ENCODE data around the gene KPTN. TPM values are rescaled to one million over a fixed set of nuclear protein-coding genes. Genes with fewer than 3 reads are reported as not detected.

Gene KPTN
- total and polyA plus RNA-seq, 2 donors (not counting 1 experiment from before 2014, with no cell fraction given), result 8.1 to 11.4 TPM

DNA sequence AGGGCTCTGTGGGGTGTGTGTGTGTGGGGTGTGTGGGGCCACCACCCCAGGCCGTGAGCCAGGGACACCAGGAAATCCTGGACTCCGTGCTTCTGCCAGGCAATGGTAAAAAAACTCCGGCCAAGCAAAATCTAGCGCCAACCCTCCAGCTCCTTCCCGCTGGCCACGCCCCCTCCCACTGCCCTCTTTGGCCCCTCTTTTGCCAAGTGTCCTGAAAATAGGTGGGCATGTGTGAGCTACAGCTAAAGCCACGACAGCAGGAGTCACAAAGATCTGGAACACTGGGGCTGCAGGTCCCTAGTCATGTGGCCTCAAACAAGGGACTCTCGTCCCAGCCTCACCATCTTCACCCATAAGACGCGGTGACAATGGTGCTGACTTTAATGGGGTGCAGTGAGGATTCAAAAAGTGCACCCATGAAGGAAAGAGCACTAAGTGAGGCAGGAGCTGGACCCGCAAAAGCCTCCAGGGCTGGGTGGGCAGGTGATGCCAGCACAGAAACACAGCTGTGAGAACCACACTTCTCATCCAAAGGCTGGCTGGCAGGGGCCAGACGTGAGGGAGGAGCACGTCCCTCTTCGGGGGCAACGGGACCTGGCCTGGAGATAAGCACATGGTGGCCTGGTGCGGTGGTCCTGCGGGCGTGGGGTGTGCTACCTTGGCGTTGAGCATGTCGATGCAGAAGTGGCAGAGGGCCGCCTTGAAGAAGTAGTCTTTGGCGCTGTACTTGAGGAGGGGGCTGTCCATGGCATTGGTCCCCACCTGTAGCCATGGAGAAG is 7.5 kb upstream of the KPTN start:
- CTCF ChIA-PET, result interaction anchor here (0.6 kb wide), 1 partner anchor 92 kb away, joined by 3 read pairs; no protein-coding TSS in a partner anchor
- intact Hi-C loops (cut with micrococcal nuclease), result no loop called here
- WGBS (ENCODE audit: insufficient coverage), result 96% methylated on average over 19 of the region's 22 CpGs

DNA sequence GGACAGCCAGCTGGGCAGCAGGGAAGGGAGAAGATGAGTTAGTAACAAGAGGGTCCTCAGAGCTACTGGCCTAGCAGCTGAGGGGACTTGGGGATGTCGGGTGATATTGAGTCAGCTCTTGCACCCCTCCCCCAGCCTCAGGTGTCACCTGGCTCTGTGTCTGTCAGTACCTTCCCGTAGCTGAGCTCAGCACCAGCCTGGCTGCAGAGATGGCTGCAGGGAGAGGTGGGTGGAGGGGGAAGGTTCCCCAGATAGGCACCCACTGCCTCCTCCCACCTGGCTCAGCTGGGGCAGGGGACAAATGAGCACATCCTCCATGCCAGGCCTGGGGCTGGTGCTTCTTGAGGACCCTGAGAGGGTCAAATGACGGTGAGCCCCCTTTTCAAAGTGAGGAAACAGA is 6.8 kb upstream of the KPTN start:
- Histone ChIP-seq H3K9ac (ENCODE audit: low read length) (no peak overlapping the region), H3K4me2 (replicated peaks; ENCODE audit: low read depth, low read length, poor library complexity, severe bottlenecking) (no peak overlapping the region), H3K4me1 (ENCODE audit: control insufficient read depth in 2 of 2, insufficient read depth in 2 of 2, low read length in 2 of 2) (peaks cover 17 to 20% of the 10 kb centered on the region in 2 donors), H3K9me3 (ENCODE audit: control extremely low read depth in 1 of 3, control insufficient read depth in 2 of 3, insufficient read depth in 1 of 3, low read length in 2 of 3) (no peaks in the 10 kb centered on the region), H4K20me1 (ENCODE audit: control insufficient read depth, insufficient read depth, low read length, poor library complexity, severe bottlenecking) (no peaks in the 10 kb centered on the region), H3K79me2 (ENCODE audit: control insufficient read depth, insufficient read depth, low read length) (peaks cover 3% of the 10 kb centered on the region), H3K4me3 (ENCODE audit: control extremely low read depth in 1 of 5, extremely low read depth in 1 of 5, insufficient read depth in 1 of 5, low read depth in 2 of 5, low read length in 4 of 5) (no peak overlapping the region), H3K36me3 (replicated peaks in 1 of 2; ENCODE audit: control extremely low read depth in 1 of 2, control insufficient read depth in 1 of 2, extremely low read depth in 1 of 2, insufficient read depth in 2 of 2, low read length in 1 of 2) (peaks cover 0 to 20% of the 10 kb centered on the region in 2 experiments), H3K27ac (ENCODE audit: low read length in 2 of 2) (no peak overlapping the region), H2AFZ (ENCODE audit: insufficient read depth, low read depth, low read length, poor library complexity, severe bottlenecking) (no peak overlapping the region), H3K27me3 (replicated peaks in 1 of 4; ENCODE audit: control extremely low read depth in 1 of 4, control insufficient read depth in 3 of 4, insufficient read depth in 4 of 4, low read length in 3 of 4) (no peaks in the 10 kb centered on the region)
- 86% methylated on average over 1 of the region's 3 CpGs for WGBS (ENCODE audit: insufficient coverage)
- DNase-seq (no peak), ATAC-seq (ENCODE audit: low read depth) (no peak)
- ChIA-PET POLR2A (no interaction called here), CTCF (interaction anchor here (0.6 kb wide), 1 partner anchor 93 kb away, joined by 3 read pairs; no protein-coding TSS in a partner anchor)
- intact Hi-C loops (cut with micrococcal nuclease), result no loop called here
- TF ChIP-seq, protein P1, sequence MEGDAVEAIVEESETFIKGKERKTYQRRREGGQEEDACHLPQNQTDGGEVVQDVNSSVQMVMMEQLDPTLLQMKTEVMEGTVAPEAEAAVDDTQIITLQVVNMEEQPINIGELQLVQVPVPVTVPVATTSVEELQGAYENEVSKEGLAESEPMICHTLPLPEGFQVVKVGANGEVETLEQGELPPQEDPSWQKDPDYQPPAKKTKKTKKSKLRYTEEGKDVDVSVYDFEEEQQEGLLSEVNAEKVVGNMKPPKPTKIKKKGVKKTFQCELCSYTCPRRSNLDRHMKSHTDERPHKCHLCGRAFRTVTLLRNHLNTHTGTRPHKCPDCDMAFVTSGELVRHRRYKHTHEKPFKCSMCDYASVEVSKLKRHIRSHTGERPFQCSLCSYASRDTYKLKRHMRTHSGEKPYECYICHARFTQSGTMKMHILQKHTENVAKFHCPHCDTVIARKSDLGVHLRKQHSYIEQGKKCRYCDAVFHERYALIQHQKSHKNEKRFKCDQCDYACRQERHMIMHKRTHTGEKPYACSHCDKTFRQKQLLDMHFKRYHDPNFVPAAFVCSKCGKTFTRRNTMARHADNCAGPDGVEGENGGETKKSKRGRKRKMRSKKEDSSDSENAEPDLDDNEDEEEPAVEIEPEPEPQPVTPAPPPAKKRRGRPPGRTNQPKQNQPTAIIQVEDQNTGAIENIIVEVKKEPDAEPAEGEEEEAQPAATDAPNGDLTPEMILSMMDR (IDR thresholded peaks at IDR 0.05), result no peak
- TF ChIP-seq EZH2 (IDR thresholded peaks at IDR 0.05; ENCODE audit: borderline replicate concordance, insufficient read depth, low read depth, low read length, poor library complexity, severe bottlenecking), result no peak
- Mint-ChIP-seq H3K4me1 (peaks cover 17% of the 10 kb centered on the region), H3K27me3 (no peaks in the 10 kb centered on the region), H3K4me3 (no peak overlapping the region), H3K27ac (no peak overlapping the region), H3K9me3 (ENCODE audit: insufficient read depth) (no peaks in the 10 kb centered on the region)

More for the DNA sequence above, 7.5 kb upstream of the KPTN start:
- Mint-ChIP-seq H3K27me3 (no peaks in the 10 kb centered on the region), H3K9me3 (ENCODE audit: insufficient read depth) (no peaks in the 10 kb centered on the region), H3K4me3 (no peak overlapping the region), H3K4me1 (peaks cover 12% of the 10 kb centered on the region), H3K27ac (no peak overlapping the region)
- Histone ChIP-seq H4K20me1 (ENCODE audit: control insufficient read depth, insufficient read depth, low read length, poor library complexity, severe bottlenecking) (peaks cover 3% of the 10 kb centered on the region), H3K27me3 (replicated peaks in 1 of 4; ENCODE audit: control extremely low read depth in 1 of 4, control insufficient read depth in 3 of 4, insufficient read depth in 4 of 4, low read length in 3 of 4) (no peaks in the 10 kb centered on the region), H3K4me1 (ENCODE audit: control insufficient read depth in 2 of 2, insufficient read depth in 2 of 2, low read length in 2 of 2) (peaks cover 10 to 13% of the 10 kb centered on the region in 2 donors), H3K4me2 (replicated peaks; ENCODE audit: low read depth, low read length, poor library complexity, severe bottlenecking) (no peak overlapping the region), H3K27ac (ENCODE audit: low read length in 2 of 2) (no peak overlapping the region), H3K36me3 (replicated peaks in 1 of 2; ENCODE audit: control extremely low read depth in 1 of 2, control insufficient read depth in 1 of 2, extremely low read depth in 1 of 2, insufficient read depth in 2 of 2, low read length in 1 of 2) (peaks cover 0 to 21% of the 10 kb centered on the region in 2 experiments), H3K79me2 (ENCODE audit: control insufficient read depth, insufficient read depth, low read length) (peaks cover 3% of the 10 kb centered on the region), H3K4me3 (ENCODE audit: control extremely low read depth in 1 of 5, extremely low read depth in 1 of 5, insufficient read depth in 1 of 5, low read depth in 2 of 5, low read length in 4 of 5) (no peak overlapping the region), H3K9ac (ENCODE audit: low read length) (no peak overlapping the region), H2AFZ (ENCODE audit: insufficient read depth, low read depth, low read length, poor library complexity, severe bottlenecking) (no peak overlapping the region), H3K9me3 (ENCODE audit: control extremely low read depth in 1 of 3, control insufficient read depth in 2 of 3, insufficient read depth in 1 of 3, low read length in 2 of 3) (no peaks in the 10 kb centered on the region)
- TF ChIP-seq, protein P1 (IDR thresholded peaks at IDR 0.05), result no peak
- DNase-seq (no peak), ATAC-seq (ENCODE audit: low read depth) (no peak)
- POLR2A ChIA-PET, result interaction anchor here (0.6 kb wide), 1 partner anchor 1462 kb away, joined by 3 read pairs; no protein-coding TSS in a partner anchor
